Activated naive CD4-positive, alpha-beta T cell treated with anti-CD3 and anti-CD28 coated beads, Interleukin-2, amount 50 U/mL, for 72 hours (primary cell): ENCODE measurements around the gene GRIK3. TPM values are rescaled to one million over a fixed set of nuclear protein-coding genes. Genes with fewer than 3 reads are reported as not detected.

Experiments
- ATAC-seq, 2 donors: fragments of 150-1000 bp; cut with Tn5 transposase; 2 replicates each; pipeline ENCODE4 v1.10.0; 2021; ENCODE audit warnings: mild to moderate bottlenecking in 2 of 2, moderate library complexity in 2 of 2
- DNase-seq, 2 donors: peaks; one replicate each; pipeline ENCODE4 v3.0.0; 2021 to 2022; ENCODE audit warnings: low spot score in 2 of 2
- H3K27ac Mint-ChIP-seq, 2 donors: one replicate each; pipeline ENCODE4 v1.8.0; 2022; ENCODE audit warnings: mild to moderate bottlenecking in 2 of 2, mixed read lengths in 2 of 2
- H3K36me3 Mint-ChIP-seq, 2 donors: one replicate each; pipeline ENCODE4 v1.8.0; 2022; ENCODE audit warnings: mixed read lengths in 2 of 2
- H3K9me3 Mint-ChIP-seq, 2 donors: one replicate each; pipeline ENCODE4 v1.8.0; 2022; ENCODE audit warnings: mixed read lengths in 2 of 2
- total RNA-seq, 2 donors: library from RNA; stranded (reverse); gene quantifications; one replicate each; pipeline ENCODE4 v1.2.3, GENCODE V29; 2022

Gene GRIK3
- total RNA-seq, 2 donors from 2014 or later = not detected

GRCh38 chr1:36948606-36949005 is 85.7 kb downstream of the GRIK3 start:
- ATAC-seq (no peak), DNase-seq (no peak)
- Mint-ChIP-seq H3K36me3 (no peaks in the 10 kb centered on the region), H3K9me3 (no peaks in the 10 kb centered on the region), H3K27ac (no peak overlapping the region)

GRCh38 chr1:36948147-36948546 is 86.2 kb downstream of the GRIK3 start:
- H3K36me3 Mint-ChIP-seq = no peaks in the 10 kb centered on the region
- H3K9me3 Mint-ChIP-seq = no peaks in the 10 kb centered on the region
- ATAC-seq (no peak), DNase-seq (no peak)
- H3K27ac Mint-ChIP-seq = no peak overlapping the region

- DNase-seq = no peak
- Mint-ChIP-seq H3K27ac (no peak overlapping the region), H3K36me3 (no peaks in the 10 kb centered on the region), H3K9me3 (no peaks in the 10 kb centered on the region)
- ATAC-seq = no peak
Observed at GRCh38 chr1:36947384-36947783, 86.9 kb downstream of the GRIK3 start.

- ATAC-seq = no peak
Observed at GRCh38 chr1:36944883-36945282, 89.4 kb downstream of the GRIK3 start.

GRCh38 chr1:36942148-36942547 is 92.2 kb downstream of the GRIK3 start:
- no peak for ATAC-seq

More at GRCh38 chr1:36944883-36945282, 89.4 kb downstream of the GRIK3 start:
- H3K9me3 Mint-ChIP-seq = no peaks in the 10 kb centered on the region
- no peak overlapping the region for H3K27ac Mint-ChIP-seq
- no peaks in the 10 kb centered on the region for H3K36me3 Mint-ChIP-seq
- DNase-seq = no peak

GRCh38 chr1:36941316-36941978 is 92.9 kb downstream of the GRIK3 start:
- Mint-ChIP-seq H3K9me3 (no peaks in the 10 kb centered on the region), H3K36me3 (no peaks in the 10 kb centered on the region), H3K27ac (no peak overlapping the region)
- ATAC-seq = no peak
- DNase-seq = no peak

More at GRCh38 chr1:36942148-36942547, 92.2 kb downstream of the GRIK3 start:
- no peak for DNase-seq
- H3K27ac Mint-ChIP-seq = no peak overlapping the region
- no peaks in the 10 kb centered on the region for H3K36me3 Mint-ChIP-seq
- no peaks in the 10 kb centered on the region for H3K9me3 Mint-ChIP-seq

GRCh38 chr1:36938819-36939218 is 95.5 kb downstream of the GRIK3 start:
- ATAC-seq (no peak), DNase-seq (no peak)
- Mint-ChIP-seq H3K27ac (no peak overlapping the region), H3K9me3 (no peaks in the 10 kb centered on the region), H3K36me3 (no peaks in the 10 kb centered on the region)

- Mint-ChIP-seq H3K9me3 (no peaks in the 10 kb centered on the region), H3K36me3 (no peaks in the 10 kb centered on the region)
Observed at GRCh38 chr1:36937371-36937770, 96.9 kb downstream of the GRIK3 start.

GRCh38 chr1:36934061-36934460 is 100.3 kb downstream of the GRIK3 start:
- no peaks in the 10 kb centered on the region for H3K36me3 Mint-ChIP-seq
- no peak for ATAC-seq

More at GRCh38 chr1:36937371-36937770, 96.9 kb downstream of the GRIK3 start:
- DNase-seq = no peak
- no peak for ATAC-seq
- no peak overlapping the region for H3K27ac Mint-ChIP-seq

GRCh38 chr1:36927826-36928225 is 106.5 kb downstream of the GRIK3 start:
- H3K27ac Mint-ChIP-seq = no peak overlapping the region
- DNase-seq (no peak), ATAC-seq (no peak)
- H3K9me3 Mint-ChIP-seq = no peaks in the 10 kb centered on the region
- H3K36me3 Mint-ChIP-seq = no peaks in the 10 kb centered on the region

More at GRCh38 chr1:36934061-36934460, 100.3 kb downstream of the GRIK3 start:
- Mint-ChIP-seq H3K27ac (no peak overlapping the region), H3K9me3 (no peaks in the 10 kb centered on the region)
- DNase-seq = no peak

- H3K9me3 Mint-ChIP-seq = no peaks in the 10 kb centered on the region
- DNase-seq = no peak
- no peak for ATAC-seq
- no peak overlapping the region for H3K27ac Mint-ChIP-seq
- no peaks in the 10 kb centered on the region for H3K36me3 Mint-ChIP-seq
Observed at GRCh38 chr1:36925251-36925650, 109.1 kb downstream of the GRIK3 start.

GRCh38 chr1:36924282-36924811 is 110.0 kb downstream of the GRIK3 start:
- DNase-seq (peak in 1 of 2 donors; percentile 62), ATAC-seq (peak in 1 of 2 donors; percentile 34)
- Mint-ChIP-seq H3K9me3 (no peaks in the 10 kb centered on the region), H3K36me3 (no peaks in the 10 kb centered on the region), H3K27ac (no peak overlapping the region)

- no peak for ATAC-seq
- no peak overlapping the region for H3K27ac Mint-ChIP-seq
- H3K9me3 Mint-ChIP-seq = no peaks in the 10 kb centered on the region
- DNase-seq = no peak
- H3K36me3 Mint-ChIP-seq = no peaks in the 10 kb centered on the region
Observed at GRCh38 chr1:36922593-36923426, 111.5 kb downstream of the GRIK3 start.

GRCh38 chr1:36922071-36922470 is 112.2 kb downstream of the GRIK3 start:
- ATAC-seq (no peak), DNase-seq (no peak)
- no peak overlapping the region for H3K27ac Mint-ChIP-seq
- H3K9me3 Mint-ChIP-seq = no peaks in the 10 kb centered on the region
- H3K36me3 Mint-ChIP-seq = no peaks in the 10 kb centered on the region

GRCh38 chr1:36920801-36921405 is 113.4 kb downstream of the GRIK3 start:
- Mint-ChIP-seq H3K27ac (no peak overlapping the region), H3K9me3 (peaks cover under 1 to 1% of the 10 kb centered on the region in 2 donors), H3K36me3 (no peaks in the 10 kb centered on the region)
- DNase-seq (no peak), ATAC-seq (no peak)

GRCh38 chr1:36920371-36920770 is 113.9 kb downstream of the GRIK3 start:
- no peak for ATAC-seq
- Mint-ChIP-seq H3K36me3 (no peaks in the 10 kb centered on the region), H3K27ac (no peak overlapping the region), H3K9me3 (peaks cover 5% of the 10 kb centered on the region in 2 donors)
- no peak for DNase-seq
